Small intestine (tissue), 16 donors: ENCODE data around the gene AUNIP. TPM values are rescaled to one million over a fixed set of nuclear protein-coding genes. Genes with fewer than 3 reads are reported as not detected.

Source experiments
- DNase-seq, 2 donors: peaks; one replicate each; pipeline versions ENCODE4 v3.0.0 to v3.0.0-alpha.2; 2013
- FAIRE-seq: peaks from 2 replicates; lab custom pipeline; 2012; peaks lifted over from hg19 to GRCh38; lab: Jason Lieb, UNC
- H3K27ac ChIP-seq, 3 donors: one replicate each; pipeline ENCODE4 v1.5.1; 2013; ENCODE audit warnings: low read length in 2 of 3, mild to moderate bottlenecking in 2 of 3, control low read depth in 1 of 3, inconsistent platforms in 1 of 3, low read depth in 1 of 3, moderate library complexity in 1 of 3
- H3K27me3 ChIP-seq, 3 donors: one replicate each; pipeline ENCODE4 v1.6.1; 2013; ENCODE audit warnings: low read length in 3 of 3, inconsistent platforms in 1 of 3; ENCODE audit not compliant: control insufficient read depth in 3 of 3, insufficient read depth in 3 of 3
- H3K36me3 ChIP-seq, 3 donors: one replicate each; pipeline ENCODE4 v1.6.1; 2013; ENCODE audit warnings: low read length in 3 of 3, inconsistent platforms in 1 of 3, low read depth in 1 of 3, mild to moderate bottlenecking in 1 of 3, moderate library complexity in 1 of 3; ENCODE audit not compliant: control insufficient read depth in 3 of 3, insufficient read depth in 2 of 3
- H3K4me1 ChIP-seq, 3 donors: one replicate each; pipeline ENCODE4 v1.6.1; 2013; ENCODE audit warnings: low read length in 2 of 3, inconsistent platforms in 1 of 3, low read depth in 1 of 3, mild to moderate bottlenecking in 1 of 3, moderate library complexity in 1 of 3; ENCODE audit not compliant: control insufficient read depth in 3 of 3, insufficient read depth in 2 of 3
- H3K4me3 ChIP-seq, 3 donors: one replicate each; pipeline ENCODE4 v1.5.1; 2013; ENCODE audit warnings: low read length in 3 of 3, control low read depth in 1 of 3, inconsistent platforms in 1 of 3, low read depth in 1 of 3, mild to moderate bottlenecking in 1 of 3, moderate library complexity in 1 of 3
- H3K9me3 ChIP-seq, 2 donors: one replicate each; pipeline ENCODE4 v1.6.1; 2013; ENCODE audit warnings: low read depth in 1 of 2, low read length in 1 of 2; ENCODE audit not compliant: control insufficient read depth in 2 of 2, insufficient read depth in 1 of 2
- WGBS, 3 donors: extraction: QIAGEN DNeasy Blood & Tissue Kit; methylation state at CpG; one replicate each; pipeline ENCODE4 v1.1.7; 2013; 5-methylcytosine and 5-hydroxymethylcytosine counted together
- long read RNA-seq, 10 donors: transcript quantifications; one replicate each; lab custom pipeline, GENCODE V29; 2026
- polyA plus RNA-seq, 4 donors: library from polyadenylated mRNA; stranded (reverse) in 3 of 4; unstranded in 1 of 4; fragments of 200-250 nt in 3 of 4; fragments of 120-200 nt in 1 of 4; gene quantifications; one replicate each; pipeline versions ENCODE4 v1.2.1 to v1.2.3, GENCODE V29; 2013
- donor health status: healthy with polysubstance abuse.
- donor health status: control.
- donor health status: control.
- donor health status: Bipolar disorder and iron deficiency.
- donor health status: healthy.

AUNIP gene
- polyA plus RNA-seq, result 1 to 10 TPM in 2 of 4 donors, under 1 TPM in 1, not detected in 1; 0.67 to 3.2 (median 1.9) TPM
- long read RNA-seq, donor 1, result 0 reads
- long read RNA-seq, donor 2, result 0 reads
- long read RNA-seq, donor 3, partial matches to known transcripts, result 0 of 3 reads
- long read RNA-seq, donor 3, other reads (novel, unspliced or antisense), result 0 of 3 reads
- long read RNA-seq, donor 4, result 0 reads
- long read RNA-seq, donor 5, result 0 reads
- long read RNA-seq, donor 6, result 0 reads
- long read RNA-seq, donor 7, result 0 reads
- long read RNA-seq, donor 8, result 0 reads
- long read RNA-seq, donor 9, result 0 reads
- long read RNA-seq, donor 10, partial matches to known transcripts, result 0 of 1 reads
- long read RNA-seq, donor 10, other reads (novel, unspliced or antisense), result 0 of 1 reads

GRCh38 chr1:25858906-25859789 is at the start of gene AUNIP:
TSS of gene AUNIP (minus strand) at chr1:25859457. CDS start at chr1:25859357, 100 bp downstream.
- FAIRE-seq (no peak), DNase-seq (peak; percentile 88 to 94)
- Histone ChIP-seq H3K36me3 (peaks cover 0 to 28% (median 7%) of the 10 kb centered on the region in 3 donors), H3K27me3 (no peaks in the 10 kb centered on the region), H3K4me1 (peaks cover 0 to 22% (median 2%) of the 10 kb centered on the region in 3 donors), H3K4me3 (peak within 1 kb of the TSS; percentile 25 to 85 (median 54)), H3K9me3 (peaks cover 0 to 5% of the 10 kb centered on the region in 2 donors), H3K27ac (peak within 1 kb of the TSS; percentile 83 to 98 (median 84))
- WGBS, 3 donors, result 0 to 1% (median 0%) methylated on average over 74 to 77 of the region's 77 CpGs

GRCh38 chr1:25909040-25909439 is 49.8 kb upstream of the AUNIP start:
- Histone ChIP-seq H3K4me1 (peaks cover 0 to 9% (median 2%) of the 10 kb centered on the region in 3 donors), H3K4me3 (no peak overlapping the region), H3K27ac (no peak overlapping the region), H3K36me3 (peaks cover 0 to under 1% (median 0%) of the 10 kb centered on the region in 3 donors), H3K9me3 (no peaks in the 10 kb centered on the region), H3K27me3 (peaks cover 0 to 5% (median 0%) of the 10 kb centered on the region in 3 donors)
- no peak for DNase-seq
- 43 to 63% (median 48%) methylated on average over 10 of the region's 10 CpGs for WGBS, 3 donors
- FAIRE-seq, result no peak

GRCh38 chr1:25908161-25908560 is 48.9 kb upstream of the AUNIP start:
- 73 to 100% (median 81%) methylated on average over 1 of the region's 1 CpG for WGBS, 3 donors
- DNase-seq, result no peak
- FAIRE-seq, result no peak
- Histone ChIP-seq H3K27me3 (peaks cover 0 to 5% (median 0%) of the 10 kb centered on the region in 3 donors), H3K4me3 (no peak overlapping the region), H3K36me3 (peaks cover 0 to 4% (median 0%) of the 10 kb centered on the region in 3 donors), H3K4me1 (peaks cover 0 to 17% (median 2%) of the 10 kb centered on the region in 3 donors), H3K9me3 (no peaks in the 10 kb centered on the region), H3K27ac (no peak overlapping the region)

- Histone ChIP-seq H3K27ac (no peak overlapping the region), H3K4me3 (no peak overlapping the region), H3K36me3 (peaks cover 0 to 4% (median 0%) of the 10 kb centered on the region in 3 donors), H3K4me1 (peaks cover 0 to 17% (median 2%) of the 10 kb centered on the region in 3 donors), H3K9me3 (no peaks in the 10 kb centered on the region), H3K27me3 (peaks cover 0 to 5% (median 0%) of the 10 kb centered on the region in 3 donors)
- WGBS, 3 donors, result 86 to 90% (median 88%) methylated on average over 6 of the region's 6 CpGs
- DNase-seq, result no peak
- no peak for FAIRE-seq
Observed at GRCh38 chr1:25907601-25908000, 48.3 kb upstream of the AUNIP start.

GRCh38 chr1:25906644-25907300 is 47.5 kb upstream of the AUNIP start:
- H3K4me3 ChIP-seq, result peak overlapping the region; percentile 21 to 58 (median 52)
- H3K4me1 ChIP-seq, result peaks cover 0 to 17% (median 2%) of the 10 kb centered on the region in 3 donors
- H3K27me3 ChIP-seq, result peaks cover 0 to 5% (median 0%) of the 10 kb centered on the region in 3 donors
- H3K9me3 ChIP-seq, result no peaks in the 10 kb centered on the region
- no peak for FAIRE-seq
- DNase-seq, result peak; percentile 43 to 61
- whole genome bisulfite sequencing, 3 donors, result 7 to 18% (median 10%) methylated on average over 26 to 34 of the region's 34 CpGs
- H3K27ac ChIP-seq, result peak overlapping the region in 1 of 3 donors; percentile 19
- peaks cover 0 to 5% (median 0%) of the 10 kb centered on the region in 3 donors for H3K36me3 ChIP-seq

- H3K4me3 ChIP-seq, result peak within 1 kb of the TSS; percentile 52 to 76 (median 58)
- WGBS, 3 donors, result 0 to 1% (median 1%) methylated on average over 55 to 102 of the region's 102 CpGs
- FAIRE-seq (no peak), DNase-seq (peak; percentile 82 to 94)
- H3K27me3 ChIP-seq, result peaks cover 0 to 5% (median 0%) of the 10 kb centered on the region in 3 donors
- no peaks in the 10 kb centered on the region for H3K9me3 ChIP-seq
- H3K27ac ChIP-seq, result peak within 1 kb of the TSS in 1 of 3 donors; percentile 67
- H3K36me3 ChIP-seq, result peaks cover 0 to 10% (median 0%) of the 10 kb centered on the region in 3 donors
- peaks cover 0 to 17% (median 2%) of the 10 kb centered on the region in 3 donors for H3K4me1 ChIP-seq
Observed at GRCh38 chr1:25905680-25906643, 46.7 kb upstream of the AUNIP start, which contains the start of gene STMN1. TSS of gene STMN1 (minus strand) at chr1:25906419. CDS start at chr1:25904676, 1,743 bp downstream.
